Testis (tissue), 3 donors: ENCODE results near the gene ECEL1. TPM values are rescaled to one million over a fixed set of nuclear protein-coding genes. Genes with fewer than 3 reads are reported as not detected.

ENCODE experiments used
- DNase-seq: peaks from one replicate; pipeline ENCODE4 v3.0.0-alpha.2; 2019
- H3K27ac ChIP-seq, 2 donors: fragments of 200-600 bp; sonication (generic); one replicate each; pipeline ENCODE4 v1.5.1; 2019
- H3K27me3 ChIP-seq: fragments of 200-600 bp; sonication (generic); one replicate; pipeline ENCODE4 v1.5.1; 2019
- H3K36me3 ChIP-seq: fragments of 200-600 bp; sonication (generic); one replicate; pipeline ENCODE4 v1.5.1; 2017; ENCODE audit warnings: low read depth; ENCODE audit errors: missing control alignments
- H3K4me1 ChIP-seq: fragments of 200-600 bp; sonication (generic); one replicate; pipeline ENCODE4 v1.5.1; 2019
- H3K4me3 ChIP-seq, 2 donors: fragments of 200-600 bp; sonication (generic); one replicate each; pipeline ENCODE4 v1.5.1; 2017 to 2019
- H3K9me3 ChIP-seq: fragments of 200-600 bp; sonication (generic); one replicate; pipeline ENCODE4 v1.5.1; 2017
- POLR2A ChIP-seq: fragments of 450-650 bp; IDR thresholded peaks from one replicate; pipeline ENCODE4 v1.6.1; 2017; ENCODE audit warnings: antibody characterized with exemption, mild to moderate bottlenecking, moderate library complexity
- whole genome bisulfite sequencing, 2 donors: methylation state at CpG; one replicate each; pipeline ENCODE4 v1.1.5; 2018; 5-methylcytosine and 5-hydroxymethylcytosine counted together
- intact Hi-C: fragments of 100-400 bp; cut with DNase I; formaldehyde crosslinking; loops from one replicate; pipeline ENCODE4 v1.15.1; 2023; ENCODE audit warnings: low total_unique reads
- polyA plus RNA-seq: library from polyadenylated mRNA; stranded (reverse); fragments of 350-450 nt; fragmentation: Illumina TruSeq; extraction: RNeasy Lipid Tissue Mini Kit (QIAGEN cat#74804); gene quantifications from one replicate; pipeline ENCODE4 v1.2.3, GENCODE V29; 2014; ENCODE audit warnings: low read depth, low replicate concordance; ENCODE audit not compliant: insufficient read depth
- total RNA-seq, 2 donors: library from RNA; depleted of rRNA; stranded (reverse); fragments of >200 nt; gene quantifications; one replicate each; pipeline ENCODE4 v1.2.3, GENCODE V29; 2016
- TF ChIP-seq, protein P1 (sequence below), 3 experiments: fragments of 450-650 bp in 2 of 3; fragments of 200-600 bp in 1 of 3; sonication (generic) in 1 of 3; IDR thresholded peaks; one replicate each; pipeline ENCODE4 v1.5.1; 2016 to 2019; ENCODE audit warnings: antibody characterized with exemption in 3 of 3, mild to moderate bottlenecking in 2 of 3, moderate library complexity in 1 of 3

ECEL1 gene
- total and polyA plus RNA-seq, 3 donors from 2014 or later: 2.7 to 8.7 (median 4.3) TPM

DNA sequence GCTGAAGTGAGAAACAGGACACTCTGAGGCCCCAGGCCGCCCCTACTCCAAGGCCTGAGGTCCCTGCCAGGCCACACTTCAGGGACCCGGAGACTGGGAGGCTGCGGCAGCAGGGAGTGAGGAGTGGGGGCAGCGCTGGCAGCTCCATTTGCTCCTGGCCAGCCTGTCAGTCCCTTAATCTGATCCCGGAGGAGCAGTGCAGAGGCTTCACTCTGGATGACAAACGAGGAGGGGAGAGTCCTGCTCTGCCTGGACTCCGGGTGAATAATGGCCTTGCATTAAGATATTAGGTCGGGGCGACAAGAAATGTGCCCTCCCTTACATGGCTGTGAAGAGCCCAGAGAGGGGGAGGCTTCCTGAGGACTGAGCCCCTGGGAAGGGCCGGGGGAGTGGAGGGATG is 18.2 kb upstream of the ECEL1 start:
- H3K36me3 ChIP-seq: no peaks in the 10 kb centered on the region

DNA sequence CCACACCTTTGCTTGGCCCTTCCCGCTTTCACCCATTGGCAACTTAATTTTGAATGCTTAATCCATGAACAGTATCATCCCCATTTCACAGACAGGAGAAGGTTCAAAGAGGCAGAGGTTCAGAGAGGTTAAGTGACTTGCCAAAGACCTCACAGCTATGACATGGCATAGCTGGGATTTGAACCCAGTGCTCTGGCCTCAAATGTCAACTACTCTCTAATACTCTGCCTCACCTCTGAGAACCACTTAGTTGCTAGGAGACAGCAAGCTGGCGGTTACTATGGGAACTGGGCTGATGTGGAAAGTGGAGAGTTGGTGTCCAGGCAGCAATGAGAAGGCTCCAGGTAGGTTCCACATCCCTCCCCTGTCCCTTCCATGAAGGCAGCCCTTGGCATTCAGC is 16.8 kb upstream of the ECEL1 start:
- Histone ChIP-seq H3K4me3 (no peak overlapping the region), H3K27me3 (no peaks in the 10 kb centered on the region), H3K4me1 (peaks cover 22% of the 10 kb centered on the region), H3K9me3 (no peaks in the 10 kb centered on the region), H3K27ac (no peak overlapping the region), H3K36me3 (no peaks in the 10 kb centered on the region)
- DNase-seq: no peak
- intact Hi-C loops: no loop called here
- WGBS, 2 donors: 76 to 96% methylated on average over 2 of the region's 2 CpGs
- TF ChIP-seq, protein P1, sequence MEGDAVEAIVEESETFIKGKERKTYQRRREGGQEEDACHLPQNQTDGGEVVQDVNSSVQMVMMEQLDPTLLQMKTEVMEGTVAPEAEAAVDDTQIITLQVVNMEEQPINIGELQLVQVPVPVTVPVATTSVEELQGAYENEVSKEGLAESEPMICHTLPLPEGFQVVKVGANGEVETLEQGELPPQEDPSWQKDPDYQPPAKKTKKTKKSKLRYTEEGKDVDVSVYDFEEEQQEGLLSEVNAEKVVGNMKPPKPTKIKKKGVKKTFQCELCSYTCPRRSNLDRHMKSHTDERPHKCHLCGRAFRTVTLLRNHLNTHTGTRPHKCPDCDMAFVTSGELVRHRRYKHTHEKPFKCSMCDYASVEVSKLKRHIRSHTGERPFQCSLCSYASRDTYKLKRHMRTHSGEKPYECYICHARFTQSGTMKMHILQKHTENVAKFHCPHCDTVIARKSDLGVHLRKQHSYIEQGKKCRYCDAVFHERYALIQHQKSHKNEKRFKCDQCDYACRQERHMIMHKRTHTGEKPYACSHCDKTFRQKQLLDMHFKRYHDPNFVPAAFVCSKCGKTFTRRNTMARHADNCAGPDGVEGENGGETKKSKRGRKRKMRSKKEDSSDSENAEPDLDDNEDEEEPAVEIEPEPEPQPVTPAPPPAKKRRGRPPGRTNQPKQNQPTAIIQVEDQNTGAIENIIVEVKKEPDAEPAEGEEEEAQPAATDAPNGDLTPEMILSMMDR (IDR thresholded peaks at IDR 0.05): no peak
- TF ChIP-seq POLR2A: no peak

More for the DNA sequence above, 18.2 kb upstream of the ECEL1 start:
- whole genome bisulfite sequencing, 2 donors: 53 to 81% methylated on average over 9 to 10 of the region's 10 CpGs
- H3K27me3 ChIP-seq: no peaks in the 10 kb centered on the region
- no peak for DNase-seq
- peaks cover 22% of the 10 kb centered on the region for H3K4me1 ChIP-seq
- intact Hi-C loops: no loop called here
- no peaks in the 10 kb centered on the region for H3K9me3 ChIP-seq
- H3K27ac ChIP-seq: no peak overlapping the region
- TF ChIP-seq POLR2A: no peak
- TF ChIP-seq, protein P1 (IDR thresholded peaks at IDR 0.05): no peak
- H3K4me3 ChIP-seq: no peak overlapping the region

DNA sequence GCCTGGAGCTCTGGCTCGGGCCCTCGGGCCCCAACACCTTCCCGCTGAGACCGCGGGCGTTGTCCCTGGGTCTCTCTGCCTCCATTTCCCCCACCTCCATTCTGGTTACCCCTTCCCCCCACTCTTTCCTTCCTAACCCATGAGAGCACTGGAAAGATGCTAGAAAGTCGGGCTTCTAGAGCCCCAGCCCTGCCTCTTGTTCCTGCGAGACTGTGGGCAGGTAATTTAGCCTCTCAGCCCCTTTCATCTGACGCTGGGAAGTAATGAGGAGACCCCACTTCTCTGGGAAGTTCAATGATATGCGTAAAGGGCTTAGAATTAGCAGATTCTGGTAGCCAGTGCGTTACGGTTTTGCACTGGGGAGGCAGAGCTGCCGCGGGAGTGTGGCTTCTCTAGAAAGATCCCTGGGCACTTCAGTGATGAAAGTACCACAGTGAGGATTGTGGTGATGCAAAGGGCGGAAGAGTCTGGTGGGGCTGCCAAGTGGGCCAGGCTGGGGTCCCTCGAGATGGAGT is 16.2 kb upstream of the ECEL1 start:
- Histone ChIP-seq H3K27ac (no peak overlapping the region), H3K36me3 (no peaks in the 10 kb centered on the region), H3K27me3 (no peaks in the 10 kb centered on the region), H3K4me3 (peak overlapping the region; percentile 56 to 66), H3K9me3 (no peaks in the 10 kb centered on the region), H3K4me1 (peaks cover 22% of the 10 kb centered on the region)
- no peak for TF ChIP-seq POLR2A
- TF ChIP-seq, protein P1 (IDR thresholded peaks at IDR 0.05): no peak
- 38 to 43% methylated on average over 14 to 16 of the region's 16 CpGs for WGBS, 2 donors
- intact Hi-C loops: no loop called here
- DNase-seq: no peak

DNA sequence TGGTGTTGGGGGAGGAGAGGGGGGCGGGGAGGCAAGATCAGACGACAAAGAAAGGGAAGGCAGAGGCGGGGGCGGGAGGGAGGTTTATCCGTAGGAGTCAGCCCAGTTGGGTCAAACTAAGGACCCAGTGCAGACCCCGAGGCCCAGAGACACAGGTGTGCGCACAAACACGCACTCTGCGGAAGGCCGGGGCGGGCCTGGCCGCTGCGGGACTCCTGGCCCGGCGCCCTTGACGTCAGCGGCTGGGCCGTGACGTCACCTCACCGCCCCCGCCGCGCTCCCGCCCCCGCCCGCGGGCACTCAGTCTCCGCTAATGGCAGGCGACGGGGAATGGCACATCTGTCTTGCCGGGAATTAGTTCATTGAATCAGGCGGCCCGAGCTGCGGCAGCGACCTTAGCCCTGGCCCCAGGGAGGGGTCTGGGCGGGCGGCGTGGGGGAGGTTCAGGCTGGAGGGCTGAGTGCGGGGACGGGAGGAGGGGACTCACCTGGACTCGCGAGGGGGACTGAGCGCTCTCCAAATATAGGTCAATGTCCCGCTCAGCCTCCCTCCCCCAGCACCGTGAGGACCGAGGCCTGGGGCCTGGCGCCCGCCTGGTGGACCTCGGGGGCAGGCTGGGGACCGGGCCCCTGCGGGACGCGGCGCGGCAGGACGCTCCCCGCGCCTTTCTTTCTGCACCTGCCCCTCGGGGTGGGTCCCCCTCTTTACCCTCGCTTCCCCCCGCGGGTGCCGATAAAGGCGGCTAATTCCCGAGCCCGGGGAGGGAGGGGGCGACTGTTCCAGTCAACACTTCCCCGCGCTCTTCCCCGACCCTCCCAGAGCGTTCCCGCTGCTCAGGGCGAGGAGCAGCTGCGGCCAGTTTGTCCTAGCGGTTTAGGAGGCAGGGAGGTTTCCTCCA is 15.5 kb upstream of the ECEL1 start:
- peak overlapping the region; percentile 56 to 66 for H3K4me3 ChIP-seq
- H3K27ac ChIP-seq: peak overlapping the region in 1 of 2 donors; percentile 73
- no peaks in the 10 kb centered on the region for H3K9me3 ChIP-seq
- 1 to 3% methylated on average over 7 to 74 of the region's 75 CpGs for WGBS, 2 donors
- H3K36me3 ChIP-seq: no peaks in the 10 kb centered on the region
- peak; percentile 60 for DNase-seq
- TF ChIP-seq, protein P1 (IDR thresholded peaks at IDR 0.05): no peak
- no peak for TF ChIP-seq POLR2A
- H3K27me3 ChIP-seq: no peaks in the 10 kb centered on the region
- H3K4me1 ChIP-seq: peaks cover 22% of the 10 kb centered on the region
- intact Hi-C loops: no loop called here
